Amygdala (tissue), 56 donors: ENCODE measurements around the gene RHOXF2B.

Experiments
- DNase-seq, 56 donors: peaks; one replicate each; lab custom pipeline; 2025; lab: John Stamatoyannopoulos, UW

The RHOXF2B gene

DNA sequence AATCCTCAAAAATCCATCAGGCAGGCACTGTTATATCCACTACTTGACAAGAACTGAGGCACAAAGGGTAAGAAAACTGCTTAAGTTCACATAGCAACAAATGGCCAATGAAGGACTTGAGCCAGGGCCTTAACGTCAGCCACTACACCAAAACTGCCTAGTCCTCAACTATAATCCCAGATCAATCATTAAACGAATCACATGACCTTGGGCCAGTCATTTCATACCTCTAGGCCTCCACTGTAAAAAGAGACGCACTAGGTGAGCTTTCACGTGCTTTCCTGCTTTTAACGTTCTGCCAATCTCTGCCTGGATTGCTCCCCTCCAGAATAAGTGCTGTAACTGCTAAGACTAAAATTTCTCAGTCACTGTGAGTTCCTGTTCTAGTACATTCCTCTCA is 54.7 kb downstream of the RHOXF2B start:
- no peak for DNase-seq
